HUES64 (cell line): ENCODE results near the gene CPA4.

Experiments used
- H3K27ac ChIP-seq: 2 replicates; pipeline ENCODE4 v1.7.0; 2013; ENCODE audit warnings: low read depth, low read length, inconsistent platforms
- H3K27me3 ChIP-seq: 2 replicates; pipeline ENCODE4 v1.6.1; 2013; ENCODE audit warnings: mild to moderate bottlenecking, low read length; ENCODE audit not compliant: insufficient read depth
- H3K36me3 ChIP-seq: 2 replicates; pipeline ENCODE4 v1.6.1; 2013; ENCODE audit warnings: mild to moderate bottlenecking, low read length; ENCODE audit not compliant: insufficient read depth
- H3K4me1 ChIP-seq: 2 replicates; pipeline ENCODE4 v1.6.1; 2013; ENCODE audit warnings: mild to moderate bottlenecking, low read length, moderate library complexity; ENCODE audit not compliant: insufficient read depth
- H3K4me3 ChIP-seq: 2 replicates; pipeline ENCODE4 v1.5.1; 2013; ENCODE audit warnings: mild to moderate bottlenecking, low read length, moderate library complexity
- H3K9ac ChIP-seq: 2 replicates; pipeline ENCODE4 v1.6.1; 2013; ENCODE audit warnings: mild to moderate bottlenecking, low read depth, low read length
- H3K9me3 ChIP-seq: 2 replicates; pipeline ENCODE4 v1.6.1; 2013; ENCODE audit warnings: low read depth, low read length; ENCODE audit not compliant: insufficient read depth
- WGBS: fragments of 150-250, 120-280 bp; methylation state at CpG from one replicate; pipeline ENCODE4 v1.1.7; 2013; ENCODE audit warnings: missing lambda C conversion rate; 5-methylcytosine and 5-hydroxymethylcytosine counted together

CPA4 gene

GRCh38 chr7:130349911-130350782, 57.2 kb downstream of the CPA4 start:
- H3K9ac ChIP-seq: no peak overlapping the region
- 47% methylated on average over 15 of the region's 16 CpGs for WGBS

GRCh38 chr7:130350945-130351790, 58.2 kb downstream of the CPA4 start:
- Histone ChIP-seq H3K27ac (no peak overlapping the region), H3K9ac (no peak overlapping the region)

More at GRCh38 chr7:130349911-130350782, 57.2 kb downstream of the CPA4 start:
- Histone ChIP-seq H3K27ac (no peak overlapping the region), H3K9me3 (no peaks in the 10 kb centered on the region), H3K36me3 (no peaks in the 10 kb centered on the region), H3K4me1 (peaks cover 38% of the 10 kb centered on the region), H3K4me3 (no peak overlapping the region), H3K27me3 (no peaks in the 10 kb centered on the region)

DNA sequence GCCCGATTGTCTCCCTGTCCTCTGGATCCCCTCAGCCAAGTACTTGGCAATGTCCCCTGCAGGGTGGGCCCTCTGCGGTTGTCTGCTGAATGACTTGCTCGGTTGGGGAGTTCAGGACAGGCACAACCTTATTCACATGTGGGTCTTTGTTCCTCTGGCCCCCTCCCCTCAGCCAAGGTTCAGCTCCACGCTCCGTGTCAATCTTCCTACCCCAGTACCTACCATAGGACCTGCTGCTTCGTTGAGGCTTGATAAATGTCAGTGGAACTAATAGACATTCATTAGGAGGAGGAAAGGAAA, 58.8 kb downstream of the CPA4 start:
- H3K27ac ChIP-seq: no peak overlapping the region
- H3K9ac ChIP-seq: no peak overlapping the region
- H3K9me3 ChIP-seq: no peaks in the 10 kb centered on the region
- H3K4me3 ChIP-seq: no peak overlapping the region
- H3K36me3 ChIP-seq: no peaks in the 10 kb centered on the region
- H3K4me1 ChIP-seq: peaks cover 41% of the 10 kb centered on the region
- H3K27me3 ChIP-seq: no peaks in the 10 kb centered on the region
- WGBS: 34% methylated on average over 6 of the region's 6 CpGs

More at GRCh38 chr7:130350945-130351790, 58.2 kb downstream of the CPA4 start:
- Histone ChIP-seq H3K36me3 (no peaks in the 10 kb centered on the region), H3K27me3 (no peaks in the 10 kb centered on the region), H3K4me1 (peaks cover 36% of the 10 kb centered on the region), H3K9me3 (no peaks in the 10 kb centered on the region), H3K4me3 (no peak overlapping the region)
- WGBS: 38% methylated on average over 18 of the region's 20 CpGs

- Histone ChIP-seq H3K4me3 (no peak overlapping the region; the same call in 1 of the 2 replicates), H3K4me1 (peaks cover 44% of the 10 kb centered on the region), H3K36me3 (no peaks in the 10 kb centered on the region), H3K27me3 (no peaks in the 10 kb centered on the region), H3K9me3 (no peaks in the 10 kb centered on the region), H3K9ac (no peak overlapping the region), H3K27ac (no peak overlapping the region)
- WGBS: 50% methylated on average over 20 of the region's 20 CpGs
These were observed 59.5 kb downstream of the CPA4 start for GRCh38 chr7:130352194-130353074.

DNA sequence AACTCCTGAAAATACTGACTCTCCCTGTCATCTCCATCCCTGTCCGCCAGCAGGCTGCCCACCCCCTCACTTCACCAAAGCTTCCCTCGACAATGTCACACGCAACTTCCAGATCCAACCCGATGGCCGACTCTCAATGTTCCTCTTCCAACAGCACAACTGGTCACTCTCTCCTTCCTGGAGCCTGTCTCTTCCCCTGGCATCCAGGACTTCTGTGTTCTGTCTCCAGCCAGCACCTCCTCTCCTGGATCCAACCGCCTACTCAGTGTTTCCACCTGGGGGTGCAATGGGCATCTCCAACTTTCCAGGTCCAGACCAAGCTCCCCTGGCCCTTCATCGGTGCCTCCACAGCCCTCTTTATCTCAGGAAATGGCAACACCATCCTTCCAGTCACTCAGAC, 60.2 kb downstream of the CPA4 start:
- no peak overlapping the region for H3K4me3 ChIP-seq
- H3K36me3 ChIP-seq: no peaks in the 10 kb centered on the region
- 87% methylated on average over 7 of the region's 7 CpGs for WGBS
- no peaks in the 10 kb centered on the region for H3K9me3 ChIP-seq
- no peaks in the 10 kb centered on the region for H3K27me3 ChIP-seq
- no peak overlapping the region for H3K9ac ChIP-seq
- peaks cover 44% of the 10 kb centered on the region for H3K4me1 ChIP-seq
- no peak overlapping the region for H3K27ac ChIP-seq

DNA sequence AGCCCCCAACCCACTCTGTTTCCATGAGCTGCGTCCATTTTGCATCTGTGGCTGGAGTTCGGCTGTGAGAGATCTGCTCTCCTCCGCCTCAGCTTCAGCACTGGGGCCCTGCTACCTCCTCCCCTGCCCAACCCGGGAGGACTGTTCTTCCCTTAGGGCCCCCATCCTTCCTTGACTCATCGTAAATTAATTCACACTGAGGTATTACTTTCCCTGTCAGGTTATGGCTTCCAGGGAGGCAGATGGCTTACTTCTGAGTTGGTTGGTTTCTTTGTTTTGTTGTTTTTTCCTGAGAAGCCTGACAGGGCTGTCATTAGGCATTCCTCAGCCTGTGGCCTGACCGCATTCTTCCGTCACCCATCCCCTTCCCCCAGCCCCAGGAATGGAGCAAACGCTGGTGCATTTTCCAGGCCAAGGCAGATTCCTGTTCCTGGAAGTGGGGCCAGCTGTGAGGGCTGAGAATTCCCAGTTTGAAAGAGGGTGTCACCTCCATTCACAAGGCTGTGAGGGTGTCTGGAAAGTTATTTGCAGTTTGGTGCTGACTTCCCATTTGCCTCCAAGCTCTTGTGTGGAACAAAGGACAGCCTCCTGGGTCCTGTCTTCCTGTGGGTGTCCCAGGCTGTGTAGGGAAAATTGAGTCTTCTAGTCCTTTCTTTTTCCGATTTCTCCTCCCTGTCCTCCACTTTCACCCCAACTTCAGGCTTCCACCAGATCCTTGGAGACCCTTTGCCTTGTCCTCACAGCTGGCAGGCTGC, 63.3 kb downstream of the CPA4 start:
- Histone ChIP-seq H3K9ac (peak overlapping the region; percentile 32; the same call in 1 of the 2 replicates), H3K4me3 (no peak overlapping the region)
- WGBS: 51% methylated on average over 9 of the region's 9 CpGs

DNA sequence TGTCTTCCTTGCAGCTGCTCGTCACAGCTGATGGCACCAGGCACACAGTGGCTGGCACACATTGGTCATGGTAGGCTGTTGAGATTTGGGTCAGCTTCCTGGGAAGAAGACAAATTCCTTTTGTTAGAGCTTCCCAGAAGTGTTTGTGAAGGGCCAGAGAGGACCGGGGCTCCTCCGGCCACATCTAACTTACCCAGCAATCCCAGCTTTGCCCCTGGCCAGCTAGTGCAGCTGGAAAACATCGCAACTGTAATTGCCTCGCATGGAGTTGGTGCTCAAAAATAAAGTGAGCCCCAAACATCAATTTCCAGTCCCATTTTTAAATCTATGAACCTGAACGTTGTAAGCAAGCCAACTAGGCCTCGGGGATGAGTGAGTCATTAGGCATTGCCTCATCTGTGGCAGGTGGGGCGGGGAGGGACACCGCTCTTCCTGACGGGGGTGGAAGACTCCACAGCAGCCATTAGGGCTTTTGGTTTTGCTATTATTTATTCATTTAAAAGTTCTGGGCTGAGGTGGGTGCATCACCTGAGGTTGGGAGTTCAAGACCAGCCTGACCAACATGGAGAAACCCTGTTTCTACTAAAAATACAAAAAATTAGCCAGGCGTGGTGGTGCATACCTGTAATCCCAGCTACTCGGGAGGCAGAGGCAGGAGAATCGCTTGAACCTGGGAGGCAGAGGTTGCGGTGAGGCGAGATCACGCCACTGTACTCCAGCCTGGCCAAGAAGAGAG, 64.1 kb downstream of the CPA4 start:
- WGBS: 86% methylated on average over 15 of the region's 16 CpGs
- no peaks in the 10 kb centered on the region for H3K27me3 ChIP-seq
- H3K27ac ChIP-seq: peak overlapping the region; percentile 63
- no peak overlapping the region for H3K4me3 ChIP-seq
- H3K4me1 ChIP-seq: peaks cover 23% of the 10 kb centered on the region
- H3K9me3 ChIP-seq: 0 out of 2 replicates have a peak, but pooled peaks cover 2% of the 10 kb centered on the region
- H3K36me3 ChIP-seq: no peaks in the 10 kb centered on the region
- H3K9ac ChIP-seq: peak overlapping the region; percentile 32; the same call in 1 of the 2 replicates

More for the DNA sequence above, 63.3 kb downstream of the CPA4 start:
- peaks cover 30% of the 10 kb centered on the region for H3K4me1 ChIP-seq
- H3K27ac ChIP-seq: peak overlapping the region; percentile 70
- H3K27me3 ChIP-seq: no peaks in the 10 kb centered on the region
- H3K9me3 ChIP-seq: 0 out of 2 replicates have a peak, but pooled peaks cover 2% of the 10 kb centered on the region
- H3K36me3 ChIP-seq: no peaks in the 10 kb centered on the region

DNA sequence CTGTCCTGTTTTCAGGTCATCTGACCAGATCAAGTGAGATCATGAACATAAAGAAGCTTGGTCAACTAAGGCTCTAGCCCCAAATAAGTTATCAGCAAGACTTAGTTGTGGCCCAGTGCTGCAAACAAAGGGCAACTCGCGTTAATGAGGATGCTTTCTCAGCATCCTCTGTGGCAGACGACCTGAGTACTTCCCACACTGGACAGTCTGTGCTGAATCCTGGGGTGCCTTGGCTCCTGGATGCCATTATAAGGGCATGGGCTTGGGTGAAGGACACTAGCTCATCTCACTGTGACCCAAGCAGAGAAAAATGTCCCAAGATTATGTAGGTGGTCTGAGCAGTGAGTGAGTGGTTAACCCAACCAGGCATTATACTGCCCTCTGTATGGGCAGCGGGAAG, 65.5 kb downstream of the CPA4 start:
- WGBS: 93% methylated on average over 4 of the region's 4 CpGs
- Histone ChIP-seq H3K36me3 (no peaks in the 10 kb centered on the region), H3K4me1 (peaks cover 15% of the 10 kb centered on the region), H3K4me3 (no peak overlapping the region), H3K27me3 (no peaks in the 10 kb centered on the region), H3K27ac (no peak overlapping the region), H3K9me3 (0 out of 2 replicates have a peak, but pooled peaks cover 2% of the 10 kb centered on the region), H3K9ac (no peak overlapping the region)

GRCh38 chr7:130359276-130359857, 66.4 kb downstream of the CPA4 start:
- WGBS: 99% methylated on average over 5 of the region's 5 CpGs
- Histone ChIP-seq H3K9ac (no peak overlapping the region), H3K27ac (no peak overlapping the region), H3K4me3 (no peak overlapping the region), H3K4me1 (peaks cover 15% of the 10 kb centered on the region), H3K27me3 (no peaks in the 10 kb centered on the region), H3K9me3 (0 out of 2 replicates have a peak, but pooled peaks cover 2% of the 10 kb centered on the region), H3K36me3 (no peaks in the 10 kb centered on the region)
